Activated T-helper 1 cell treated with anti-CD3 and anti-CD28 coated beads, Interleukin-2, amount 50 U/mL, for 16 hours (primary cell): Measurements from ENCODE around the gene TRAF5.

Experiments used
- DNase-seq, 2 donors: peaks; one replicate each; pipeline ENCODE4 v3.0.0-alpha.2; 2020; ENCODE audit warnings: low read depth in 1 of 2, low spot score in 1 of 2

Gene TRAF5

DNA sequence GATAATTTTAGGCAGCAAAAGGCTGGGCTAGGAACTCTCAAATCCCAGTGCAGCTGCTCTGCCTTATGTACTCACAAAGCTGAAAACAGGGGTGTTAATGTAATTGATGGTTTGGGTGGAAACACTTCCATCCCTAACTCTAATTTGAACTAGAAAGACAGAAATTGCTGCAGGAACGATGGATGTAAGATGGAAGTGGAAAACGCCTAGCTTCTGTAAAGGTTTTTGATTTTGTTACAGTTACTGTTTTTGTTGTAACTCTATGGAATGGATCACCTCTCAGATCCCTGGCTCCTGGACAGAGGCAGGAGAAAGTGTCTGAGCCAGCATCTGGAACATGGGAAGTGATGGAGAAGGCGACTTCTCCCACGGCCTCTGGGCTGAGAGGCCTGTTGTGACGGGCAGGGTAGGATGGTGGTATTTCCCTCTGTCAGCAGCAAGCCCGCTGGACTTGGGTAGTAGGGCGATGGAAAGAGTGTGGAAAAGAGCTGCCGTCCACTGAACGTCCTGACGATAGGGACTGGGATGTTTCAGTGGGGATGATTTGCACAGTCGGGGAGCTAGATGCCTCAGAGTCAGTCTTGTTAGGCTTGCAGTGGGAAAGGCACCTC, 1.6 kb downstream of the TRAF5 start:
- no peak for DNase-seq

DNA sequence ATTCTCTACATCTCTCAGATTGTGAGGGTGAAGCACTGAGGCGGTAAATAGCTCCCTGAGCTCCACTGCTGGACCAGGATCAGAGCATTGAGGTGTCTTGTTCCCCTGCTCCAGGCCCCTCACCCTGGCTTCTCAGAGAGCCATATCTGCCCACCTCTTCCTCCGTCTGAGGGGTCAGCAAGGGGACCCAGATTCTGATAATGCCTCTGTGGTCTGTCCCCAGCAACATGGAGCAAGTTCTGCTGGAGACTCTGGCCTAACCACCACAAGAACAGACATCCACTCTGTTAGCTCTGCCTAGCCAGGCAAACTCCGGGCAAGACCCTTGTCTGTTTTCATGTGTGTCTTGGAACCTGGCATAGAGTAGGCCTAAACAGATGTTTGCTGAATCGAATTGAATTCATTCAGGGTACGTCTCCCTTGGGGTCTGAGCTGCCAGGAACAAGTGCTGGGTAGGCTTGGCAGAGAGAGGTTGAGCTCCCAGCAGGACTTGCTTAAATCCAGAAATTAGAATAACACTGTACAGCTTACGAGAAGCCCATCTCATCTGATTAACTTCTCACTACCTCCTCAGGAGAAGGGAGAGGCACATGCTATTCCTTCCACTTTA, 2.3 kb downstream of the TRAF5 start:
- DNase-seq, result no peak

DNA sequence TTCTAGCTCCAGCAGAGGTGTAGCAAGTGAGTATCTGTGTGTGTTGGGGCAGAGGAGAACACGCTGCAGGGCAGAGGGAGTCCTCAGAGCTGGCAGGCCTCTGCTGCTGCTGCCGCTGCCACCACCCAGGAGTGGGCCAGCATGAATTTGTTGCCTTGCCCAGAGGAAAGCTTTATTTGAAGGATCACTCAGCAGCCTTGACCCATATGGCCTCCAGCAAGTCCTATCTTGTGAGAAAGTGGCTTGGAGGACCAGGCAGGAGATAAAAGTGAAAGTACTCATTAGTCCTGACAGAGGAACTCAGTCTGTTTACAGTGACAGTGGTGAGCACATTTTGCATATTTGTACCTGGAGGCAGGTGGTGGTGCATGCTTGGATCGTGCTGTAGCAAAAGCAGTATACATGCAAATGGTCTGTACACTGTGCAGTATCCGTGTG, 3.1 kb downstream of the TRAF5 start:
- no peak for DNase-seq

DNA sequence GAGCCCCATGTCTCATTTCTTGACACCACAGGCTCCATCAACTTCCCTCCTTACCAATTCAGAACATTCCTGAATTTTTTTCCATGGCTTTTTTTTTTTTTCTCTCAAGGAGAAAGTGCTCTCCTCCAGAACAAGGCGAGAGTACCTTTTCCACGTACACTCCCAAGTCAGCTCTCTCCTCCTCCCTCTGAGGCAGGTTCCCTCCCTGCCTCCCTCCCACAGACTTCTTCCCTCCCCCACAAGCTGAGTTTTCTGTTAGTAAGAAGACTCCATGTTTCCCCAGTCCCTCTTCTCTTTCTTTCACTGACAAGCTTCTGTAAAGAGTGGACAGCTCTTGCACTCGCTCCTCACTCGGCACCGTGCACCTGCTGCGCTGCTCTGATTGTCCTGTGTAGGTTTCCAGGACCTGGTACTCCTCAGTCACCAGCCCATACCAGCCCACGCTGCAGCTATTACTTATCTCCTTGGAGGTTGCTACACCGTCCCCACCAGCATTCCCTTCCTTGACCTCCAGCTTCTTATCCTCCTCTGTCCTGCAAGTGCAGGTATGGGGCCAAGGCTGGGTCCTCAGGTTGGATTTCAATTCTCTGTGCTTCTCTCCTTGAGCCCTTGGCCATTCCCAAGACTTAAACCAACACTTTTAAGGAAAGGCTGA, 3.8 kb downstream of the TRAF5 start:
- no peak for DNase-seq

DNA sequence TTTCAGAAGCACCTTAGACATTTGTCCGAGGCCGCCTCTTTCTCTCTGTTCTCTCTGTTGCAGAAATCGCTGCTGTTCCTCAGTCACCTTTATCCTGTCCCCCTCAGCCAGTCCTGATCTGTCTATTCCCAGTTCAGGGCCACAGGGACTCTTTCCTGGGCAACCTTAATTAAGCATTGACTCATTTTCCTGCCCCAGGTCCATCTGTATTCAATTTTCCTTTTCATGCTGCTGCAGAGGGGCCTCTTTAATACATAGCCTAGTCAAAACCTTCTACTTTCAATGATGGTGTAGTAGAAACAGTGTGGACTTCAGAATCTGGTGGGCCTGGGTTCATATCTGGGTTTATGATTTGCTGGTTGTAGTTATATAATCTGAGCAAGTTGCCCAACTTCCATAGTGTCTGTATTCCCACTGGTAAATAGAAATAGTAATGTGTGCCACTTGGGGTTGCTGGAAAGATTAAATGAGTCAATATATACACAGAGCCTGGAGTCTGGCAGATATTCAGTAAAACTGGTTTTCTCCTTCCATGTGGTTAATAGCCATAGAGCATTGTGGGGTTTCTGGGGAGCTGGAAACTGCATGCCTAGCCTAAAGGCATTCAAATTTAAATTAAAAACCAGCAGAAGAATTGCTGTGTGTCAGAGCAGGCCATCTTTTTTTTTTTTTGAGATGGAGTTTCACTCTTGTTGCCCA, 4.5 kb downstream of the TRAF5 start:
- no peak for DNase-seq

DNA sequence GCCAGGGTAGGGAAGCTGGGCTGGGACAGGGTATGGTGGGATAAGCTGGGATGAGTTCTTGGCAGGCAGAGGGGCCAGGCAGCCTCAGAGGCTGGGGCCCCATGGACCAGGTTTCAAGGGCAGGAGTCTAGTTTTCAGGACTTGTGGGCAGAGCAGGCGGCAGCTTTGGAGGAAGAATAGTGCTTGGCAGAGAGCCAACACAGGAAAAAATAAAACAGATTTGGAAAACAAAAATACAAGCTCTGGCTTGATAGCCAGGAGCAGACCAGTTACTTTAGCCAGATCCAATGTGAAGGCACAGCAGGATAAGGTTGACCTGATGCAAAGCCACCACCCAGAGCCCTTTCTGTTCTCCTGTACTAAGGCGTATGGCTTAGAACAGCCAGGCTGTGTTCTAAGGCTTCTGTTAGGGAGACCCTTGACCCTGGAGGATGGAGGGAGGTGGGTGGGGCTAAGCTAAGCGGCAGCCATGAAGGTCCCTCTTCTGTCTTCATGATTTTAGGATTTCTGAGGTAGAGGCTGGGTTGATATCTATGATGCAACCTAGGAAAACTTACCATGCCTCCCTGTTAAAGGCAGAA, 5.5 kb downstream of the TRAF5 start:
- DNase-seq, result no peak

DNA sequence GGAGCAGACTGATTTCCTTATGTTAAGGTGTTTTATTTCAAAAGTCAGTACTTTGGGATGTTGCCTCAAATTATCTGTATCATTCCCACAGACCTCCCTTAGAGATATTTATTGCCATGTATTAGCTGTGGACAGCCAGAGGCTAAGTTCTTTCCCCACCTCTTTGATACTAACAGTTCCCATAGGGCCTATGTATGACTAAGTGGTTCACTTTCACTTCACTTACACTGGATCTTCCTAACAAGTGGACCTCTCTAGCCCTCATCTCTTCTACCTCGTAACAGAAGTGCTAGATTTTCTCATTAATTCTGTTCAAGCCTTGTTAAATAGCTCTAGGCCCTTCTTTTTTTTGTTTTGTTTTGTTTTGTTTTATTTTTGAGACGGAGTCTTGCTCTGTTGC, 6.2 kb downstream of the TRAF5 start:
- no peak for DNase-seq

DNA sequence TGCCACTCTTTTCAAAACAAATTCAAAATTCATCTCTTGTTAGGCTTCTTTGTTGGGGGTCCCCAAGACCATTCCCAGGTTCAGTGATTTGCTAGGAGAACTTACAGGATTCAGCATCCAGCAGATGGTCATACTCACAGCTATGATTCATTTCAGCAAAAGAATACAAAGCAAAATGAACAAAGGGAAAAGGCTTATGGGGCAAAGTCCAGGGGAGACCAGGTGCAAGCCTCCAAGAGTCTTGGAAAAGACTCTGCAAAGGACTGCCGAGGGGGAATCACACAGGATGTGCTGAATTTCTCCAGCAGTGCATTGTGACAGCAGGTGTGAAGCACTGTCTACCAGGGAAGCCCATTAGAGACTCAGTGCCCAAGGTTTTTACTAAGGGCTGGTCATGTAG, 7.3 kb downstream of the TRAF5 start:
- DNase-seq, result no peak

DNA sequence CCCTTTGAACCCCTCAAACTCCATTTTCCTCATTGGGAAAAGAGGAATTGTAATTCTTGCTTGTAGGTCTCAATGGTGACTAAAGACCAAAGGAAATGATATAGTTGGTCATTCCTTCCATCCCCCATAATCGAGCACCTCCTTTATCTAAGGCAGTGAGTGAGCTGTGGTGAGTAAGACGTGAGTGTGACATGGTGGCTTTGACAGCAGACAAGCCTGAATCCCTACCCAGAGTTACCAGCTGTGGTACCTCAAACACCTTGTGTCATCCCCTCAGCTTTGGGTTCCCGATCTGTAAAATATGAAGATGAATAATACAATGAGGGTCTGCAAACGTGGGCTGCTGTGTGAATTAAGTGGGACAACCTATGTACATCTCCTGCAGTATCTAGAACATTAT, 8.4 kb downstream of the TRAF5 start:
- no peak for DNase-seq

DNA sequence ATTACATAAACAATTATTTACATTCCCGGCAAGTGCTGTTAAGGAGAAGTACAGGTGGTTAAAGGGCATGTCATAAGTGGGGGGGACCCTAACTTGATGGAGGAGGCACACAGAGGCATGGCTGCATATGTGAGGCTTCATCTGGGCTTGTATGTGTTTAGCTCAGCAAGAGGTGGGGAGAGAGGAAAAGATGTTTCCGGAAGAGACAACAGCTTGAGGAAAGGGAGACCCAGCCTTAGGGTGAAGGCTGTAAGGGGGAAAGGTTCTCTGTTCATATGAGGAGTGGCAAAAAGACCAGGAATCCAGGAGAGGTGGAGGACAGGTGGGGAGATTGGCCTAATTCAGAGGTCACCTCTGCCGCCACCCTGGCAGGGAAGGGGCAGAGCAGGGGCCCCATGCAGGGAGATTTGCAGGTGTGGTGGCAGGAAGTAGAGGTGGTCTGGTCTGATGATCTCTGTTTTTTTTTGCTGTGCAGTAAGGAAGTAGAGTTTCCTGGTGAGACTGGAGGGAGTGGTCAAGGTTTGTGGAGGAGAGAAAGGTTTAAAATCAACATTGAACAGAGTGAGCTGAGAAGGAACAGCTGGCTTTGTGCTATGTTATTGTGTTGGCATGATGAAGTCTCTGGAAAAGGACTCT, 9.0 kb downstream of the TRAF5 start:
- DNase-seq, result no peak

DNA sequence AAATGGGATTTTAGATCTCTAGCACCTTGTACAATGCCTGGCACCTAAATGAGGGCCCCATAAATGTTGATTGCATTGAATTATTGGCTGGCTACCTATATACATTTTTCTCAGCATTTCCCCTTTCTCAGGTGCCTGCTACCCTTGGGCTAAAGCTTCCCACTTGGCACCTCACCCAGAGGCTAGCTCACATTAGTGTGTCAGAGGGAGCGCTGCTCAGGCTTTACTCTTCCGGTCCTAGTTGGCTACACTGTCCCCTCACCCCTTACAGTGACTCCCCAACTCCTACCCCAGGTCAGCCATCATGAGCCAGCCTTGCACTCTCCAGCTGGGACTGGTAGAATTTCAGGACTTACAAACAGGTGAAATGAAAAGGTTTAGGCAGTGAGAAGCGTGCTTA, 9.5 kb downstream of the TRAF5 start:
- no peak for DNase-seq

DNA sequence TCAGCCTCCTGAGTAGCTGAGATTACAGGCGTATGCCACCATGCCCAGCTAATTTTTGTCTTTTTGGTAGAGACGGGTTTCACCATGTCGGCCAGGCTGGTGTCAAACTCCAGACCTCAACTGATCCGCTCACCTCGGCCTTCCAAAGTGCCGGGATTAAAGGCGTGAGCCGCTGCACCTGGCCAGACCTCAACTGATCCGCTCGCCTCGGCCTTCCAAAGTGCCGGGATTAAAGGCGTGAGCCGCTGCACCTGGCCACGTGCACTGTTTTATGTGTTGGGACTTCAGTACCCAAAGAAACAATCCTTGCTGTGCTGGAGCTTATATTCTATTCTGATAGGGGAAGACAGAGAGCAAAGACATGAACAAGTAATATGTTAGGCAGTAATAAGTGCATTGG, 10.1 kb downstream of the TRAF5 start:
- no peak for DNase-seq

DNA sequence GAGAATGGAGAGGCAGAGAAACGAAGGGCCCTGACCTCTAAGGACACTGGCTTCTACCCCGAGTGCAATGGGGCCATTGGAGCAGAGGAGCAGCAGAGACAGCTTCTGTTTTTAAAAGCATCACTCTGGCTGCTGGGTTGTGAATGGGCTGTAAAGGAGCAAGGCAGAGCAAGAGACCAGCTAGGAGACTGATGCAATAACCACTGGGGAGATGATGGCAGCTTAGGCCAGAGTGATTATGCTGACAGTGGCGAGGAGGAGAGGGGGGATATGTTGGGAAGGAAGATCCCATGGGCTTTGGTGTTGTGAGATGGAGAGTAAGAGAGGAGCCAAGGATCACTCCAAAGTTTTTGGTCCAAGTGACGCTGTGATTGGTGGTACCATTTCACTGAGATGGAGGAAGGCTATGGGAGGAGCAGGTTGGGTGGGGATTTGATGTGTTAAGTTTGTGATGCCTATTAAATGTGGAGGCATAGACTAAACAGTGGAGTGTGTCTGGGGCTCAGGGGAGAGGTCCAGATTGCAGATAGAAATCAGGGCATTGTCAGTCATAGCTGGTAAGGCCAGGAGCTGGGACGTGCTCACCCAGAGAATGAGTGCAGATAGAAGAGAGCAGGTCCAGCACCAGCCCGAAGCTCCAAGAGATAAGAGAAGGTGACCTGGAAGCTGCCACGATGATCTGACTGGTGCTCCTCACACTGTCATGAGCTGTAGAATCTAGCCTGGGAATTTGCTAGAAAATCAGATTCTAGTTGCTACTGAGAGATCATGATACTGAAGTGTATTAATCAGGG, 11.0 kb downstream of the TRAF5 start:
- no peak for DNase-seq

DNA sequence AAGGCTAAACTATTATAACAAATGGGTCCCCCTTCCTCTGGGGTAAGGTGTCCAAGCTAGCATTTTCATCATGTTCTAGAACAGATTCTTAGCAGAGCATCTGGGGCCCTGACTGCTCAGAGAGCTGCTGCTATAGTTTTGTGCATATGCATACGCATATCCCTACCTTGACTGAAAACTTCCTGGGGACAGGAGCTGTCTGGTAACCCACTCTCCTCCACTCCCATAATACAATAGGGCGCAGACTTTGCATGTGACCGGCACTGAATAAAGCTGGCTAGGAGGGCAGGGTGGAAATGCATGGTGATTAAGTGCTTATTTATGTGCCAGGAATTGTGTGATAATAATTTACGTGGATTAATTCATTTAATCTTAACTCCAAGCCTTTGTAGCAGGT, 11.6 kb downstream of the TRAF5 start:
- no peak for DNase-seq

DNA sequence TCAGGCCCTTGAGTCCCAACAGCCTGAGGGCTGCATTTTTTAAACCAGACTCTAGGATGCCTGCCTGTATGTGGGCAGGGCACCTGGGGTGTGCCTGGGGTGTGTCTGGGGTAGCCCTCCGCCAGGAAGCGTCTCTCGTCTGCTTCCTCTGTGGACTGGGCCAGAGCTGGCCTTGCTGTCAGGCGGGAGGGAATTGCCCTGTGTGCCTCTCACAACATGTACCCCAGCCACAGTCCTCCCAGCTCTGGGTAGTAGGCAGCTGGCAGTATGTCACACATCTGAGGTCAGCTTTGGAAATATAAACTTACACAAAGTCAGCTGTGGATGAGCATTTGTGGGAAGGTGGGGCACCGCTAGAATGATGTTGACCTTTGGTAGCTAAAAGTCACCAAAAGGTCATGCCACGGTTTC, 13.0 kb downstream of the TRAF5 start:
- no peak for DNase-seq

DNA sequence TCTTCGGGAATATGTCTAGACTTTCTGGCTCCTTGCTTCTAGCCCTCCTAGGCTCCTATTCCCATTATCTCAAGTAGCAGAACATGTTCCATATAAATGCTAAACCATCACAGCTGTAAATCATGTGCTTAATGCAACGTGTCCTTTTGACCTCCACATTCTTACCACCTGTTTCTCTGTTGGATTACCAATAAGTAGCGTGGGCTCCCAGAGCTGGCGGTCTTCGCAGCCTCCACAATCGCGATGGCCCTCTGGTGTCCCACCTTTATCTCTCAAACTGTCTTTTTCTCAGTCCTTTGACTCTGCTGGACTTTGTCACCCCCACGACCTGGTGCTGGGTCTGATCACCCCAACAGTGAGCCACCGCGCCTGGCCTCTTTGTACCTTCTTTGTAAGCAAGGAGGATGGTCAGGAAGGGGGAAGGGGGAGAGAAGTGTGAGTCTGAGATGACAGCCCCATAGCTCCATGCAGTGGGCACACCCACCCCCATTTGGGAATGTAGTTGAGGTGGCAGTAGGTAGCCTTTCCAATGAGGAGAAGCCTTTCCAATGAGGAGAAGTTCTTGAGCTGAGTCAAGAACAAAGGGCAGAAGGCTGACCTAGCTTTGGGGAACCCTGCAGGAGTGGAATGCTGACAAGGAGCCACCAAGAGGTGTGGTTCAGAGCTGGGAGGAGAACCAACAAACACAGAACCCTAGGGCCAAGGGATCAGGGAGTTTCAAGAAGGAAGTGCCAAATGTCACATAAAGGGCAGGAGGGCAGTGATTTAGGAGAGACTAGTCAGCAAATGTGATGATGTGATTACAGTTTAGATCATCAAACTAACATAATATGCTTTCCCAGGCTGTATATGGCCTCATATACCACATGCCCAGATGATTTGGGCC, 14.2 kb downstream of the TRAF5 start:
- DNase-seq, result no peak

DNA sequence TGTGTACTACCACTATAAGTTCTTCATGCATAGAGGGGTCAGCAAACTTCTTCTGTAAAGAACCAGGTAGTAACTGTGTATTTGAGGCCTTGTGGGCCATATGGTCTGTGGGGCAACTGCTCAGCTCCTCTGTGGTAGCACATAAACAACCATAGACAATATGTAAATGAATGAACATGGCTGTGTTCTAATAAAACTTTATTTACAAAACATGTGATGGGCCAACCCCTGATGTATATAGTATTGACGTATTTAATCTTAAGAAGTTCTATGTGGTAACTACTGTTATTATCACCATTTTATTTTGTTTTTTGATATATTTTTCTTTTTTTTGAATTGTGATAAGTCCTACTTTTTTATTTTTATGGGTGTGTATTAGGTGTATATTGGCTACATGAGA, 15.4 kb downstream of the TRAF5 start:
- DNase-seq, result no peak

DNA sequence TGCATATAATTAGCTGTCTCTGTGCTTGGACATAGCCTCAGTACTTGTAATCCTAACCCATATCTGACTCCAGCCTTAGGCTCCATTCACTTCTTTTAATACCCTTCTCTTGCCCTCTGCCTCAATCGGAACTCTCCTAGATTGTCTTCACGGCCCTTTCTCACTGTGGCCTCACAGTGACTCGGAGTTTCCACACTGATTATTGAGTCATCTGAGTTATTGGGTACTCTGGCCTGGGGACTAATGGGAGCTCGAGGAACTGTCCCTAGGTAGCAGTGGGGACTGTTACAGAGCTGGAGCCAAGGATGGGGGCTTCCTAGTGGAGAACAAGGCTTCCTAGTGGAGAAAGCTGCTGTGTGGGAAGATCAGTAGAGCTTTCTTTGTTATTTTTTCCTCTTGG, 17.0 kb downstream of the TRAF5 start:
- DNase-seq, result no peak

DNA sequence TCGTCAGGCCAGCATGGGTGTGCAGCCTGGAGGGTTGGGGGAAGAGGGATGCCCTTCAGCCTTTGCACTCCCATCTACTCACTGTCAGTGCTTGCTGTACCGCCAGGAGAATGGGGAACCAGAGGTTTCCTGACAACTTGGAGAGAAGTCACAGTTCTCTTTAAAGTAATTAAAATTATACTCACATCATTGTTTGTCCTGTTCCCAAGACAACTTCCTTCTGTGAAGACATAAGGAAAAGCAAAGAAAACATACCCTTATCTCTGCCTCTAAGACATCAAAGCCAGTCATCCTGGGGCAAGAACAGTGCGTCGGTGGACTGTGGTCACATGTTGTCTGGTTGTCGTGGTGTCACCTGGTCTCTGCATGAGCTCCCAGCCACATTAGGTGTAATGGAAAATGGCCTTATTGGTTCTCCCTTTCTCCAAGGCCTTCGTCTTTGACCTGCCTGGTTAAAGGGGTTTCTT, 17.6 kb downstream of the TRAF5 start:
- no peak for DNase-seq

DNA sequence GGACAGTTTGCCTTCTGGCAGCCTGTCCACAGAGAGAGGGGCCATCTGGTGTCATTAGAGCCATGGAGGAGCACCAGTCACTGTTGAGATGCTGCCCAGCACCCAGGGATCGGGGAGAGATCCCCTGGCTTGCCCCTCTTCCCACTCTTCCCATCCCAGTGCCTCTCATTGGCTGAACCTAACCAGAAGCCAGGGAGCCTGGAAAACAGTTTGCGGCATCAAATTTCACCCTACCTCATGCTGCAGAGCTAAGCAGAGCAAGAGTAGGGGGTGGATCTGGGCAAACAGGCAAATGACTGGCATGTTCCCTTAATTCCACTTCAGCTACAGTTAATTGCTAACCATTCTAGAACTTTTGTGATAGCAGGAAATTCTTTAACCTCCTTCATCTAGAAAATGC, 19.1 kb downstream of the TRAF5 start:
- DNase-seq, result no peak
